WTC11 (cell line): ENCODE data around the gene EVC2.

ENCODE experiments used
- ATF3 ChIP-seq: sonication (generic); formaldehyde crosslinking; conservative IDR thresholded peaks from 2 replicates; pipeline ENCODE4 v1.8.1; 2022; ENCODE audit warnings: mild to moderate bottlenecking, missing genetic modification reagents
- CTCF ChIP-seq: fragments of 200-600 bp; IDR thresholded peaks from 2 replicates; pipeline ENCODE4 v1.8.0; 2022; ENCODE audit warnings: antibody characterized with exemption
- ETV6 ChIP-seq: sonication (generic); formaldehyde crosslinking; IDR thresholded peaks from 2 replicates; pipeline ENCODE4 v1.8.1; 2022; ENCODE audit warnings: mild to moderate bottlenecking, missing genetic modification reagents
- GABPB1 ChIP-seq: sonication (generic); formaldehyde crosslinking; IDR thresholded peaks from 2 replicates; pipeline ENCODE4 v1.8.1; 2023; ENCODE audit warnings: mild to moderate bottlenecking, missing genetic modification reagents
- NFYB ChIP-seq: sonication (generic); formaldehyde crosslinking; conservative IDR thresholded peaks from 2 replicates; pipeline ENCODE4 v1.8.0; 2022; ENCODE audit warnings: low read depth, missing genetic modification reagents
- NR2C2 ChIP-seq: sonication (generic); formaldehyde crosslinking; IDR thresholded peaks from 2 replicates; pipeline ENCODE4 v1.8.0; 2022; ENCODE audit warnings: mild to moderate bottlenecking, missing genetic modification reagents
- PRRX2 ChIP-seq: fragments of 250-450 bp; sonication (Bioruptor Pico); IDR thresholded peaks from 2 replicates; pipeline ENCODE4 v1.8.0; 2021; ENCODE audit warnings: mild to moderate bottlenecking
- SMAD3 ChIP-seq: sonication (generic); formaldehyde crosslinking; IDR thresholded peaks from 2 replicates; pipeline ENCODE4 v1.8.0; 2022; ENCODE audit warnings: missing genetic modification reagents, mild to moderate bottlenecking, borderline replicate concordance
- SP1 ChIP-seq: sonication (generic); formaldehyde crosslinking; conservative IDR thresholded peaks from 2 replicates; pipeline ENCODE4 v1.8.1; 2022; ENCODE audit warnings: missing genetic modification reagents
- USF2 ChIP-seq: sonication (generic); formaldehyde crosslinking; IDR thresholded peaks from 2 replicates; pipeline ENCODE4 v1.8.1; 2023; ENCODE audit warnings: mild to moderate bottlenecking, missing genetic modification reagents, moderate library complexity
- ZBTB43 ChIP-seq: sonication (generic); formaldehyde crosslinking; IDR thresholded peaks from 2 replicates; pipeline ENCODE4 v1.8.1; 2023; ENCODE audit warnings: mild to moderate bottlenecking, missing genetic modification reagents

GRCh38 chr4:5709207-5709575 is 832 bp upstream of the EVC2 start:
- TF ChIP-seq ETV6 (CRISPR knock-in tag) = no peak
- TF ChIP-seq CTCF = no peak
- no peak for TF ChIP-seq NR2C2
- no peak for TF ChIP-seq ZBTB43 (CRISPR knock-in tag)
- TF ChIP-seq PRRX2 = no peak
- TF ChIP-seq SP1 = no peak
- TF ChIP-seq GABPB1 = no peak
- no peak for TF ChIP-seq NFYB (CRISPR knock-in tag)
- no peak; the same call in 1 of the 2 replicates for TF ChIP-seq USF2
- no peak for TF ChIP-seq SMAD3 (CRISPR knock-in tag)
- TF ChIP-seq ATF3 (CRISPR knock-in tag) = no peak
